ENCODE results near the gene AP4S1.
A peak's percentile ranks its signal among the peaks of the same experiment; 100 is the strongest.
"Not testable (repeated sequence)": the region's sequence is repeated elsewhere in the genome, so short reads cannot be mapped to it uniquely, and the experiment has no call there.

DNA sequence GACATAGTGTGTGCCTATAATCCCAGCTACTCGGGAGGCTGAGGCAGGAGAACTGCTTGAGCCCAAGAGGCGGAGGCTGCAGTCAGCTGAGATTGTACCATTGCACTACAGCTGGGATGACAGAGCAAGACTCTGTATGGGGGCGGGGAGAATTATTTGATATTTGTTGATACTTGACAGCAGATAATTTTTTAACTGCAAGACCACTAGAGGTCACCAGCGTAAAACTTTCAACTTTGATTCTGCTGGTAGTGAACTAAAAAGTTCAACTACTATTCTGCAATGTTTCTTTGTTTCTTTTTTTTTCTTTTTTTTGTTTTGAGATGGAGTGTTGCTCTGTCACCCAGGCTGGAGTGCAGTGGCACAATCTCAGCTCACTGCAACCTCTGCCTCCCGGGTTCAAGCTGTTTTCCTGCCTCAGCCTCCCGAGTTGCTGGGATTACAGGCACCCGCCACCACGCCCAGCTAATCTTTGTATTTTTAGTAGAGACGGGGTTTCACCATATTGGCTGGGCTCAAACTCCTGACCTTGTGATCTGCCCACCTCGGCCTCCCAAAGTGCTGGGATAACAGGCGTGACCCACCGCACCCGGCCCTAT, 45.2 kb upstream of the AP4S1 start:
- peak; percentile 83 for TF ChIP-seq CTCF (IDR thresholded peaks at IDR 0.05)
- TF ChIP-seq ZFX (IDR thresholded peaks at IDR 0.05; ENCODE audit: borderline replicate concordance) = not testable (repeated sequence)

Measured in 22Rv1 (cell line).